Pulmonary artery endothelial cell (primary cell): ENCODE measurements around the gene ZNRF1. TPM values are rescaled to one million over a fixed set of nuclear protein-coding genes. Genes with fewer than 3 reads are reported as not detected.

Experiments used
- DNase-seq: peaks from one replicate; pipeline ENCODE4 v3.0.0-alpha.2; 2011; ENCODE audit warnings: low read depth, low spot score
- total RNA-seq: library from RNA; depleted of rRNA; stranded (reverse); fragments of >200 nt; gene quantifications from 2 replicates; pipeline ENCODE4 v1.2.3, GENCODE V29; 2014

Gene ZNRF1
- total RNA-seq, 1 donor from 2014 or later: 16.9 TPM

DNA sequence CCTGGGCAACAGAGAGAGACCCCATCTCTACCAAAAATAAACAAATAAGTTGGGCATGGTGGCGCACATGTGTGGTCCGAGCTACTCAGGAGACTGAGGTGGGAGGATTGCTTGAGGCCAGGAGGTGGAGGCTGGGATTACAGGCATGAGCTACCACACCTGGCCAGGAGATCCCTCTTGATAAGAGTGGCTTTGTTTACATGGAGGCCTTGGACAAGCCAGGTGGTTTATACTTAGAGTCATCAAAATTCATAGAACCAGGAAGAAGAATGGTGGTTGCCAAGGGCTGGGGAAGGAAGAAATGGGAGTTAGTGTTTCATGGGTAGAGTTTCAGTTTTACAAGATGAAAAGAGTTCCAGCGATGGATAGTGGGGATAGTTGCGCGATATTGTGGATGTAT, 140.7 kb downstream of the ZNRF1 start:
- no peak for DNase-seq

- DNase-seq: no peak
These were observed 145.1 kb downstream of the ZNRF1 start for GRCh38 chr16:75143941-75144340.

- DNase-seq: no peak
These were observed 149.1 kb downstream of the ZNRF1 start for GRCh38 chr16:75147968-75148310.

DNA sequence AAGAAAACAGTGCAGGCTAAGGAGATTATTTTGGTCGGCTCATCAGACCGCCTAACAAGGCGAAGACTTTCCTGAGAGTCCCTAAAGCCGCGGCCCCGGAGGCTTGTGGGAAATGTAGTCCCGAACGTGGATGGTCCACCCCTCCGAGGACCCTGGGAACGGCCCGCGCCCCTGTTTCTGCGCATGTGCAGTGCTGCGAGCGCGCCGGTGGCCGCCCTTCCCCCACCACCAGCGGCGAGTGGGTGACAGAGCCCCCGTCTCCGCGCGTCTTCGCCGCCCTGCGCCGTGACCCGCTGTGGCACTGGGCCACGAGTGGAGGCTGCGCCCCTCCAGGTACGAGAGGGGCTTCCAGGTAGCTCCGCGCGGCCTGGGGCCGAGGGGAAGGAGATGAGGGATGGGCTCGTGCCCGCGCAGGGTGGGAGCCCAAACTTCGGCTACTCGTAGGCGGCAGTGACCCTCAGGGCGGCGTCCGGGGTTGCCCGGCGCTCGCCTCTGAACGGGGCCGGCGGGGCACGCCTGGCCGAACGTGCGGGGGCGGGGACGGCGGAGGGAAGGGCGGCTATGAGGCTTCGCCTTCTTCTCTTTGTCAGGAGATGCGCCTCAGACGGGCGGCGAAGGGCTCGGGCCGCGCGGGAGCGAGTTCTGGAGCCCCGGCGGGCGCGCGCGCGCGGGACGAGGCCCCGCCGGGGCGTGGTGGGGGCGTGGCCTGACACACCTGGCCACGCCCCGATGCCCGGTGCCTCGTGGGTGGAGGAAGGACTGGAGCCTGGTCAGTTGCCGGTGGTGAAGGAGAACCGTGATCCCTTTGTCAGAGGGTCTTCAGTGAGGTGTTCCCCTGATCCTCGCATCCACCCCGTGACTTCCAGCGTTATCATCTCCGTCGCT, 149.7 kb downstream of the ZNRF1 start, which contains the start of gene ZFP1:
TSS of gene ZFP1 (plus strand) at position 214 of the 885 bp plus-strand sequence. CDS start 4,428 bp downstream, outside the sequence.
- peak; percentile 53 for DNase-seq

GRCh38 chr16:75151798-75152197, 153.0 kb downstream of the ZNRF1 start:
- no peak for DNase-seq

- no peak for DNase-seq
These were observed 153.8 kb downstream of the ZNRF1 start for GRCh38 chr16:75152635-75153034.

GRCh38 chr16:75160386-75160785, 161.6 kb downstream of the ZNRF1 start:
- no peak for DNase-seq

Other genes with a start within 250 kb of the ZNRF1 start
- gene FA2H, start 224.2 kb upstream of the ZNRF1 start, total RNA-seq: not detected in 2 replicates
- gene WDR59, start 13.9 kb upstream of the ZNRF1 start, total RNA-seq: 16.9 and 18.9 TPM in 2 replicates
- 1.1 and 1.6 TPM in 2 replicates for gene LDHD, start 117.8 kb downstream of the ZNRF1 start, total RNA-seq
- 10.7 and 13.5 TPM in 2 replicates for gene ZFP1, start 149.5 kb downstream of the ZNRF1 start, total RNA-seq
- not detected in 2 replicates for gene CTRB2, start 208.1 kb downstream of the ZNRF1 start, total RNA-seq
- not detected in 2 replicates for gene CTRB1, start 220.0 kb downstream of the ZNRF1 start, total RNA-seq